ENCODE data around the gene TMEM245.

TMEM245 gene

GRCh38 chr9:109074236-109074889 lies 45.4 kb downstream of the TMEM245 start:
- H2AFZ ChIP-seq (ENCODE audit: low read length) = no peak overlapping the region
- no peak for TF ChIP-seq EZH2 (IDR thresholded peaks at IDR 0.05; ENCODE audit: borderline replicate concordance, low read length)
- TF ChIP-seq CTCF (IDR thresholded peaks at IDR 0.05; ENCODE audit: low read length) = no peak
- H3K9ac ChIP-seq (ENCODE audit: low read length) = no peak overlapping the region
- no peaks in the 10 kb centered on the region for H3K9me3 ChIP-seq (ENCODE audit: low read length)
- H3K4me1 ChIP-seq (ENCODE audit: insufficient read depth, low read length, severe bottlenecking) = no peaks in the 10 kb centered on the region
- H3K9me2 ChIP-seq (ENCODE audit: low read depth, low read length) = no peaks in the 10 kb centered on the region
- H3K4me3 ChIP-seq (ENCODE audit: low read depth, low read length, poor library complexity, severe bottlenecking) = no peak overlapping the region
- H3F3A ChIP-seq (ENCODE audit: insufficient read depth, low read length) = no peaks in the 10 kb centered on the region
- H3K27ac ChIP-seq (ENCODE audit: low read depth, low read length, poor library complexity, severe bottlenecking) = no peak overlapping the region
- no peaks in the 10 kb centered on the region for H3K27me3 ChIP-seq (ENCODE audit: insufficient read depth, low read length)
- no peaks in the 10 kb centered on the region for H3K79me2 ChIP-seq (ENCODE audit: insufficient read depth, low read length)
- H3K36me3 ChIP-seq (ENCODE audit: insufficient read depth, low read length) = peaks cover 74% of the 10 kb centered on the region
- H3K4me2 ChIP-seq (ENCODE audit: low read length) = no peak overlapping the region
- H4K20me1 ChIP-seq (ENCODE audit: insufficient read depth, low read length) = no peaks in the 10 kb centered on the region

GRCh38 chr9:109072821-109073435 lies 46.8 kb downstream of the TMEM245 start:
- no peaks in the 10 kb centered on the region for H3F3A ChIP-seq (ENCODE audit: insufficient read depth, low read length)
- H3K9me3 ChIP-seq (ENCODE audit: low read length) = no peaks in the 10 kb centered on the region
- no peak overlapping the region for H3K4me3 ChIP-seq (ENCODE audit: low read depth, low read length, poor library complexity, severe bottlenecking)
- peaks cover 72% of the 10 kb centered on the region for H3K36me3 ChIP-seq (ENCODE audit: insufficient read depth, low read length)
- H3K4me2 ChIP-seq (ENCODE audit: low read length) = no peak overlapping the region
- no peaks in the 10 kb centered on the region for H3K9me2 ChIP-seq (ENCODE audit: low read depth, low read length)
- TF ChIP-seq CTCF (IDR thresholded peaks at IDR 0.05; ENCODE audit: low read length) = no peak
- no peak for TF ChIP-seq EZH2 (IDR thresholded peaks at IDR 0.05; ENCODE audit: borderline replicate concordance, low read length)
- H3K79me2 ChIP-seq (ENCODE audit: insufficient read depth, low read length) = no peaks in the 10 kb centered on the region
- no peak overlapping the region for H3K9ac ChIP-seq (ENCODE audit: low read length)
- no peaks in the 10 kb centered on the region for H3K27me3 ChIP-seq (ENCODE audit: insufficient read depth, low read length)
- H3K4me1 ChIP-seq (ENCODE audit: insufficient read depth, low read length, severe bottlenecking) = no peaks in the 10 kb centered on the region
- H3K27ac ChIP-seq (ENCODE audit: low read depth, low read length, poor library complexity, severe bottlenecking) = no peak overlapping the region
- H2AFZ ChIP-seq (ENCODE audit: low read length) = no peak overlapping the region
- no peaks in the 10 kb centered on the region for H4K20me1 ChIP-seq (ENCODE audit: insufficient read depth, low read length)

- Histone ChIP-seq H3K4me3 (ENCODE audit: low read depth, low read length, poor library complexity, severe bottlenecking) (no peak overlapping the region), H3K36me3 (ENCODE audit: insufficient read depth, low read length) (peaks cover 72% of the 10 kb centered on the region), H3K9me2 (ENCODE audit: low read depth, low read length) (no peaks in the 10 kb centered on the region), H3K79me2 (ENCODE audit: insufficient read depth, low read length) (no peaks in the 10 kb centered on the region), H3K9me3 (ENCODE audit: low read length) (no peaks in the 10 kb centered on the region), H3K27me3 (ENCODE audit: insufficient read depth, low read length) (no peaks in the 10 kb centered on the region), H3K27ac (ENCODE audit: low read depth, low read length, poor library complexity, severe bottlenecking) (no peak overlapping the region), H4K20me1 (ENCODE audit: insufficient read depth, low read length) (no peaks in the 10 kb centered on the region), H3K9ac (ENCODE audit: low read length) (no peak overlapping the region), H2AFZ (ENCODE audit: low read length) (no peak overlapping the region), H3F3A (ENCODE audit: insufficient read depth, low read length) (no peaks in the 10 kb centered on the region), H3K4me1 (ENCODE audit: insufficient read depth, low read length, severe bottlenecking) (no peaks in the 10 kb centered on the region), H3K4me2 (ENCODE audit: low read length) (no peak overlapping the region)
- TF ChIP-seq CTCF (IDR thresholded peaks at IDR 0.05; ENCODE audit: low read length) (no peak), EZH2 (IDR thresholded peaks at IDR 0.05; ENCODE audit: borderline replicate concordance, low read length) (no peak)
Observed at GRCh38 chr9:109072133-109072692, 47.5 kb downstream of the TMEM245 start.

All from OCI-LY1 (cell line).